Ishikawa (cell line): ENCODE data around the gene NOB1.

Experiments used
- CEBPB ChIP-seq: IDR thresholded peaks from 2 replicates; pipeline ENCODE4 v1.6.1; 2012
- CREB1 ChIP-seq: IDR thresholded peaks from 2 replicates; pipeline ENCODE4 v1.6.1; 2012; ENCODE audit warnings: low read depth
- EGR1 ChIP-seq: IDR thresholded peaks from 2 replicates; pipeline ENCODE4 v1.6.1; 2012
- EP300 ChIP-seq: IDR thresholded peaks from 2 replicates; pipeline ENCODE4 v1.6.1; 2012; ENCODE audit warnings: borderline replicate concordance
- FOXM1 ChIP-seq: IDR thresholded peaks from 2 replicates; pipeline ENCODE4 v1.6.1; 2012; ENCODE audit warnings: low read depth, borderline replicate concordance
- MAX ChIP-seq: IDR thresholded peaks from 2 replicates; pipeline ENCODE4 v1.6.1; 2012
- NFIC ChIP-seq: IDR thresholded peaks from 2 replicates; pipeline ENCODE4 v1.6.1; 2012
- RAD21 ChIP-seq: IDR thresholded peaks from 2 replicates; pipeline ENCODE4 v1.6.1; 2012; ENCODE audit warnings: low read depth
- REST ChIP-seq: IDR thresholded peaks from 2 replicates; pipeline ENCODE4 v1.6.1; 2012; ENCODE audit warnings: low read depth, mild to moderate bottlenecking
- TAF1 ChIP-seq: IDR thresholded peaks from 2 replicates; pipeline ENCODE4 v1.6.1; 2012; ENCODE audit warnings: low read depth, mild to moderate bottlenecking
- TCF12 ChIP-seq: IDR thresholded peaks from 2 replicates; pipeline ENCODE4 v1.6.1; 2012; ENCODE audit warnings: low read depth
- TEAD4 ChIP-seq: IDR thresholded peaks from 2 replicates; pipeline ENCODE4 v1.6.1; 2012
- USF1 ChIP-seq: IDR thresholded peaks from 2 replicates; pipeline ENCODE4 v1.6.1; 2012
- YY1 ChIP-seq: IDR thresholded peaks from 2 replicates; pipeline ENCODE4 v1.6.1; 2012; ENCODE audit warnings: low read depth
- ZBTB7A ChIP-seq: IDR thresholded peaks from 2 replicates; pipeline ENCODE4 v1.6.1; 2012; ENCODE audit warnings: low read depth

NOB1 gene

GRCh38 chr16:69747115-69747514 lies 7.6 kb downstream of the NOB1 start:
- TF ChIP-seq TAF1, result no peak
- no peak for TF ChIP-seq CEBPB
- TF ChIP-seq TCF12, result no peak
- no peak for TF ChIP-seq TEAD4
- no peak for TF ChIP-seq YY1
- TF ChIP-seq NFIC, result no peak
- no peak for TF ChIP-seq EP300
- no peak for TF ChIP-seq ZBTB7A
- no peak for TF ChIP-seq RAD21
- TF ChIP-seq MAX, result no peak
- no peak for TF ChIP-seq EGR1
- no peak for TF ChIP-seq USF1
- no peak for TF ChIP-seq REST

- TF ChIP-seq YY1, result no peak
- TF ChIP-seq TEAD4, result no peak
- TF ChIP-seq EP300, result no peak
- TF ChIP-seq TCF12, result no peak
- no peak for TF ChIP-seq NFIC
- no peak for TF ChIP-seq FOXM1
- no peak for TF ChIP-seq MAX
- no peak for TF ChIP-seq ZBTB7A
- no peak for TF ChIP-seq REST
- no peak for TF ChIP-seq USF1
- TF ChIP-seq TAF1, result no peak
- no peak for TF ChIP-seq RAD21
- no peak for TF ChIP-seq EGR1
- TF ChIP-seq CEBPB, result no peak
- TF ChIP-seq CREB1, result no peak
These were observed 8.8 kb downstream of the NOB1 start for GRCh38 chr16:69745959-69746358.

GRCh38 chr16:69745232-69745612 lies 9.5 kb downstream of the NOB1 start:
- TF ChIP-seq REST (no peak), RAD21 (no peak), CREB1 (no peak), USF1 (no peak), EGR1 (no peak), ZBTB7A (no peak), MAX (no peak), TCF12 (no peak), CEBPB (no peak), FOXM1 (no peak), TEAD4 (no peak), EP300 (no peak), YY1 (no peak), TAF1 (no peak), NFIC (no peak)
